GM23338 (cell line): ENCODE results near the gene BICRAL. TPM values are rescaled to one million over a fixed set of nuclear protein-coding genes. Genes with fewer than 3 reads are reported as not detected.

ENCODE experiments used
- ATAC-seq: fragments of 200-7000 bp; cut with Tn5 transposase; 3 replicates; pipeline ENCODE4 v1.9.1; 2020
- DNase-seq: peaks from one replicate; pipeline ENCODE4 v3.0.0-alpha.2; 2015; ENCODE audit warnings: low spot score
- H2AFZ ChIP-seq: fragments of 200-600 bp; sonication (generic); 2 replicates; pipeline ENCODE4 v1.8.0; 2016; ENCODE audit warnings: antibody characterized with exemption, mild to moderate bottlenecking, moderate library complexity
- H3F3A ChIP-seq: fragments of 200-600 bp; sonication (generic); replicated peaks from 2 replicates; pipeline ENCODE4 v1.8.0; 2017; ENCODE audit warnings: antibody characterized with exemption, mixed run types, low read depth
- H3K27ac ChIP-seq: fragments of 200-600 bp; sonication (generic); 2 replicates; pipeline ENCODE4 v1.6.1; 2016; ENCODE audit warnings: low read depth
- H3K27me3 ChIP-seq: fragments of 200-600 bp; sonication (generic); 2 replicates; pipeline ENCODE4 v1.8.0; 2016; ENCODE audit warnings: mild to moderate bottlenecking, mixed run types, moderate library complexity; ENCODE audit not compliant: insufficient read depth
- H3K36me3 ChIP-seq: fragments of 200-600 bp; sonication (generic); 2 replicates; pipeline ENCODE4 v1.8.0; 2016; ENCODE audit warnings: mild to moderate bottlenecking; ENCODE audit not compliant: insufficient read depth
- H3K4me1 ChIP-seq: fragments of 200-600 bp; sonication (generic); 2 replicates; pipeline ENCODE4 v1.8.0; 2016; ENCODE audit warnings: mild to moderate bottlenecking, moderate library complexity; ENCODE audit not compliant: insufficient read depth
- H3K4me2 ChIP-seq: fragments of 200-600 bp; sonication (generic); 2 replicates; pipeline ENCODE4 v1.7.1; 2017; ENCODE audit warnings: mixed run types
- H3K4me3 ChIP-seq: fragments of 200-600 bp; sonication (generic); 2 replicates; pipeline ENCODE4 v1.6.1; 2016; ENCODE audit warnings: mixed run types
- H3K79me2 ChIP-seq: fragments of 200-600 bp; sonication (generic); replicated peaks from 2 replicates; pipeline ENCODE4 v1.8.0; 2017; ENCODE audit warnings: mild to moderate bottlenecking; ENCODE audit not compliant: insufficient read depth
- H3K9me2 ChIP-seq: fragments of 200-600 bp; sonication (generic); 2 replicates; pipeline ENCODE4 v1.8.0; 2017; ENCODE audit not compliant: insufficient read depth
- H4K20me1 ChIP-seq: fragments of 200-600 bp; sonication (generic); replicated peaks from 2 replicates; pipeline ENCODE4 v1.8.0; 2017; ENCODE audit warnings: mild to moderate bottlenecking; ENCODE audit not compliant: insufficient read depth
- H3K27ac Mint-ChIP-seq: 2 replicates; pipeline ENCODE4 v1.8.0; 2020; ENCODE audit warnings: inconsistent platforms, mild to moderate bottlenecking, moderate library complexity, mixed read lengths
- H3K27me3 Mint-ChIP-seq: 3 replicates; pipeline ENCODE4 v1.8.0; 2022; ENCODE audit warnings: low read depth, mild to moderate bottlenecking, moderate library complexity, mixed read lengths, inconsistent platforms; ENCODE audit not compliant: insufficient read depth, poor library complexity
- H3K36me3 Mint-ChIP-seq: 3 replicates; pipeline ENCODE4 v1.8.0; 2021; ENCODE audit warnings: low read depth, mild to moderate bottlenecking, inconsistent platforms, moderate library complexity, mixed read lengths
- H3K4me1 Mint-ChIP-seq: 3 replicates; pipeline ENCODE4 v1.8.0; 2020; ENCODE audit warnings: mild to moderate bottlenecking, inconsistent platforms, mixed read lengths
- H3K4me3 Mint-ChIP-seq: 3 replicates; pipeline ENCODE4 v1.8.0; 2021; ENCODE audit warnings: moderate library complexity, mild to moderate bottlenecking, inconsistent platforms, mixed read lengths
- H3K9me3 Mint-ChIP-seq: 3 replicates; pipeline ENCODE4 v1.8.0; 2020; ENCODE audit warnings: moderate library complexity, mild to moderate bottlenecking, inconsistent platforms, mixed read lengths
- CREB1 ChIP-seq: fragments of 250-450 bp; sonication (Bioruptor Pico); IDR thresholded peaks from 2 replicates; pipeline ENCODE4 v1.5.0; 2020; ENCODE audit warnings: low read depth, mild to moderate bottlenecking, moderate library complexity
- EZH2 ChIP-seq: fragments of 200-600 bp; sonication (generic); IDR thresholded peaks from one replicate; pipeline ENCODE4 v1.8.0; 2017; ENCODE audit warnings: antibody characterized with exemption, mild to moderate bottlenecking, low read depth; ENCODE audit not compliant: unreplicated experiment
- NANOG ChIP-seq: IDR thresholded peaks from 2 replicates; pipeline ENCODE4 v1.6.1; 2016; ENCODE audit warnings: antibody characterized with exemption, borderline replicate concordance
- STAT1 ChIP-seq: IDR thresholded peaks from one replicate; pipeline ENCODE4 v1.6.1; 2016; ENCODE audit warnings: antibody characterized with exemption; ENCODE audit not compliant: unreplicated experiment
- ZNF114 ChIP-seq: fragments of 250-450 bp; sonication (Bioruptor Pico); IDR thresholded peaks from 2 replicates; pipeline ENCODE4 v1.5.0; 2020; ENCODE audit warnings: mild to moderate bottlenecking, moderate library complexity
- long read RNA-seq: library from polyadenylated mRNA; unstranded; transcript quantifications from one replicate; pipeline ENCODE4 v2.0.0, GENCODE V29; 2020; ENCODE audit not compliant: unreplicated experiment
- polyA plus RNA-seq: library from polyadenylated mRNA; unstranded; fragments of >200 nt; fragmentation: Nextera tagmentation; extraction: Ambion mirVana; gene quantifications from 2 replicates; pipeline ENCODE4 v1.2.1, GENCODE V29; 2016
- total RNA-seq: library from RNA; depleted of rRNA; stranded (reverse); fragments of >200 nt; shearing (Covaris generic); gene quantifications from 2 replicates; pipeline ENCODE4 v1.2.3, GENCODE V29; 2014; rRNA removed
- TF ChIP-seq, protein P1 (sequence below): IDR thresholded peaks from one replicate; pipeline ENCODE4 v1.6.1; 2018; ENCODE audit warnings: antibody characterized with exemption; ENCODE audit not compliant: unreplicated experiment
- TF ChIP-seq, protein P2 (sequence below): IDR thresholded peaks from 2 replicates; pipeline ENCODE4 v1.6.1; 2016; ENCODE audit warnings: antibody characterized with exemption
- TF ChIP-seq, protein P3 (sequence below): fragments of 250-450 bp; sonication (Bioruptor Pico); IDR thresholded peaks from 2 replicates; pipeline ENCODE4 v1.5.0; 2020; ENCODE audit warnings: mild to moderate bottlenecking, moderate library complexity

Gene BICRAL, protein sequence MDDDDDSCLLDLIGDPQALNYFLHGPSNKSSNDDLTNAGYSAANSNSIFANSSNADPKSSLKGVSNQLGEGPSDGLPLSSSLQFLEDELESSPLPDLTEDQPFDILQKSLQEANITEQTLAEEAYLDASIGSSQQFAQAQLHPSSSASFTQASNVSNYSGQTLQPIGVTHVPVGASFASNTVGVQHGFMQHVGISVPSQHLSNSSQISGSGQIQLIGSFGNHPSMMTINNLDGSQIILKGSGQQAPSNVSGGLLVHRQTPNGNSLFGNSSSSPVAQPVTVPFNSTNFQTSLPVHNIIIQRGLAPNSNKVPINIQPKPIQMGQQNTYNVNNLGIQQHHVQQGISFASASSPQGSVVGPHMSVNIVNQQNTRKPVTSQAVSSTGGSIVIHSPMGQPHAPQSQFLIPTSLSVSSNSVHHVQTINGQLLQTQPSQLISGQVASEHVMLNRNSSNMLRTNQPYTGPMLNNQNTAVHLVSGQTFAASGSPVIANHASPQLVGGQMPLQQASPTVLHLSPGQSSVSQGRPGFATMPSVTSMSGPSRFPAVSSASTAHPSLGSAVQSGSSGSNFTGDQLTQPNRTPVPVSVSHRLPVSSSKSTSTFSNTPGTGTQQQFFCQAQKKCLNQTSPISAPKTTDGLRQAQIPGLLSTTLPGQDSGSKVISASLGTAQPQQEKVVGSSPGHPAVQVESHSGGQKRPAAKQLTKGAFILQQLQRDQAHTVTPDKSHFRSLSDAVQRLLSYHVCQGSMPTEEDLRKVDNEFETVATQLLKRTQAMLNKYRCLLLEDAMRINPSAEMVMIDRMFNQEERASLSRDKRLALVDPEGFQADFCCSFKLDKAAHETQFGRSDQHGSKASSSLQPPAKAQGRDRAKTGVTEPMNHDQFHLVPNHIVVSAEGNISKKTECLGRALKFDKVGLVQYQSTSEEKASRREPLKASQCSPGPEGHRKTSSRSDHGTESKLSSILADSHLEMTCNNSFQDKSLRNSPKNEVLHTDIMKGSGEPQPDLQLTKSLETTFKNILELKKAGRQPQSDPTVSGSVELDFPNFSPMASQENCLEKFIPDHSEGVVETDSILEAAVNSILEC
- total RNA-seq (11.0 and 11.7 TPM in 2 replicates), polyA plus RNA-seq (3.4 and 3.6 TPM in 2 replicates)
- long read RNA-seq, partial matches to known transcripts: 0 of 2 reads
- long read RNA-seq, other reads (novel, unspliced or antisense): 2 of 2 reads

DNA sequence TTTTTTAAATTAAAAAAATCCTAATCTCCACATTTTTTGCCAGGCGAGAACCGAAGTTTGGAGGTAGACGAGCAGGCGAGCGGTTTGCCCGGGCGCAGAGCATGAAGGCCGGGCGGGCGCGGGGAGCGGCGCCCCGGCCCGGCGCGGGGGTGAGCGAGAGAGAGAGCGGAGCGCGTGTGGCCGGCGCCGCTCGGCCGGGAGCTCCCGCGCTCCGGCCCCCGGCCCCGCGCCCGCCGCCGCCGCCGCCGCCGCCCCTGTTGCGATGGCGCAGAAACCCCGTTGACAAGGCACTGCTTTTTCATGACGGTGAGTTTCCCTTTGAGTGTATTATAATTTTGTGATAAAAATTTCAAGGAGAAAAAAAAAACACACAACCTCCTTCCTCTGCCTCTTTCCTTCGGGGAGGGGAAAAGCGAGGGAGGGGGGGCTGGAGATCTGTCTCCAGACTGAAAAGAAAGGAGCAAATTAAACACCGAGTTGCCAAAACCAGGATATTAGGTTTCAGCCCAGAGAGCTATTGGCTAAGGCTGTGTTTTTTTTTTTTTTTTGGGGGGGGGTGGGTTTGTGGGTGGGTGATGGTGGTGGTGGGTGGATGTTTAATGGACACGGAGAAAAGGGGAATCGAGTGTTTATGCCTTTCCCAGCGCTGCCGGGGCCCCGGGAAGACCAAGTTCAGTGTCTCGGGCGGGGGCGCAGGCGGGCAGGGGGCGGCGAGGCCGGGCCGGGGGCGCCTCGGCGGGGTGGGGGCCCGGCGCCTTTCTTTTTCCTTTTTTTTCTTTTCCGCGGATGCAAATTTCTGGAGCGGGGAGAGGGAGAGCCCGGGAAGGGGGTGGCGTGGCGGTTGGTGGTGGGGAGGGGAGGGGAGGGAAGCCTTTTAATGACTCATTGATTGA lies at the start of gene BICRAL:
Gene BICRAL (plus strand): TSS at position 257 of the 893 bp plus-strand sequence. CDS start 39,971 bp downstream, outside the sequence.
- H3K9me3 Mint-ChIP-seq: no peaks in the 10 kb centered on the region; the same call in 2 of the 3 replicates
- peaks cover 39% of the 10 kb centered on the region for H3K79me2 ChIP-seq
- peaks cover 13% of the 10 kb centered on the region for H3K36me3 Mint-ChIP-seq
- no peak for TF ChIP-seq EZH2
- TF ChIP-seq STAT1: no peak
- TF ChIP-seq, protein P1, sequence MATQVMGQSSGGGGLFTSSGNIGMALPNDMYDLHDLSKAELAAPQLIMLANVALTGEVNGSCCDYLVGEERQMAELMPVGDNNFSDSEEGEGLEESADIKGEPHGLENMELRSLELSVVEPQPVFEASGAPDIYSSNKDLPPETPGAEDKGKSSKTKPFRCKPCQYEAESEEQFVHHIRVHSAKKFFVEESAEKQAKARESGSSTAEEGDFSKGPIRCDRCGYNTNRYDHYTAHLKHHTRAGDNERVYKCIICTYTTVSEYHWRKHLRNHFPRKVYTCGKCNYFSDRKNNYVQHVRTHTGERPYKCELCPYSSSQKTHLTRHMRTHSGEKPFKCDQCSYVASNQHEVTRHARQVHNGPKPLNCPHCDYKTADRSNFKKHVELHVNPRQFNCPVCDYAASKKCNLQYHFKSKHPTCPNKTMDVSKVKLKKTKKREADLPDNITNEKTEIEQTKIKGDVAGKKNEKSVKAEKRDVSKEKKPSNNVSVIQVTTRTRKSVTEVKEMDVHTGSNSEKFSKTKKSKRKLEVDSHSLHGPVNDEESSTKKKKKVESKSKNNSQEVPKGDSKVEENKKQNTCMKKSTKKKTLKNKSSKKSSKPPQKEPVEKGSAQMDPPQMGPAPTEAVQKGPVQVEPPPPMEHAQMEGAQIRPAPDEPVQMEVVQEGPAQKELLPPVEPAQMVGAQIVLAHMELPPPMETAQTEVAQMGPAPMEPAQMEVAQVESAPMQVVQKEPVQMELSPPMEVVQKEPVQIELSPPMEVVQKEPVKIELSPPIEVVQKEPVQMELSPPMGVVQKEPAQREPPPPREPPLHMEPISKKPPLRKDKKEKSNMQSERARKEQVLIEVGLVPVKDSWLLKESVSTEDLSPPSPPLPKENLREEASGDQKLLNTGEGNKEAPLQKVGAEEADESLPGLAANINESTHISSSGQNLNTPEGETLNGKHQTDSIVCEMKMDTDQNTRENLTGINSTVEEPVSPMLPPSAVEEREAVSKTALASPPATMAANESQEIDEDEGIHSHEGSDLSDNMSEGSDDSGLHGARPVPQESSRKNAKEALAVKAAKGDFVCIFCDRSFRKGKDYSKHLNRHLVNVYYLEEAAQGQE: no peak
- TF ChIP-seq NANOG: no peak
- TF ChIP-seq, protein P2, sequence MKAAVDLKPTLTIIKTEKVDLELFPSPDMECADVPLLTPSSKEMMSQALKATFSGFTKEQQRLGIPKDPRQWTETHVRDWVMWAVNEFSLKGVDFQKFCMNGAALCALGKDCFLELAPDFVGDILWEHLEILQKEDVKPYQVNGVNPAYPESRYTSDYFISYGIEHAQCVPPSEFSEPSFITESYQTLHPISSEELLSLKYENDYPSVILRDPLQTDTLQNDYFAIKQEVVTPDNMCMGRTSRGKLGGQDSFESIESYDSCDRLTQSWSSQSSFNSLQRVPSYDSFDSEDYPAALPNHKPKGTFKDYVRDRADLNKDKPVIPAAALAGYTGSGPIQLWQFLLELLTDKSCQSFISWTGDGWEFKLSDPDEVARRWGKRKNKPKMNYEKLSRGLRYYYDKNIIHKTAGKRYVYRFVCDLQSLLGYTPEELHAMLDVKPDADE: no peak
- TF ChIP-seq, protein P3, sequence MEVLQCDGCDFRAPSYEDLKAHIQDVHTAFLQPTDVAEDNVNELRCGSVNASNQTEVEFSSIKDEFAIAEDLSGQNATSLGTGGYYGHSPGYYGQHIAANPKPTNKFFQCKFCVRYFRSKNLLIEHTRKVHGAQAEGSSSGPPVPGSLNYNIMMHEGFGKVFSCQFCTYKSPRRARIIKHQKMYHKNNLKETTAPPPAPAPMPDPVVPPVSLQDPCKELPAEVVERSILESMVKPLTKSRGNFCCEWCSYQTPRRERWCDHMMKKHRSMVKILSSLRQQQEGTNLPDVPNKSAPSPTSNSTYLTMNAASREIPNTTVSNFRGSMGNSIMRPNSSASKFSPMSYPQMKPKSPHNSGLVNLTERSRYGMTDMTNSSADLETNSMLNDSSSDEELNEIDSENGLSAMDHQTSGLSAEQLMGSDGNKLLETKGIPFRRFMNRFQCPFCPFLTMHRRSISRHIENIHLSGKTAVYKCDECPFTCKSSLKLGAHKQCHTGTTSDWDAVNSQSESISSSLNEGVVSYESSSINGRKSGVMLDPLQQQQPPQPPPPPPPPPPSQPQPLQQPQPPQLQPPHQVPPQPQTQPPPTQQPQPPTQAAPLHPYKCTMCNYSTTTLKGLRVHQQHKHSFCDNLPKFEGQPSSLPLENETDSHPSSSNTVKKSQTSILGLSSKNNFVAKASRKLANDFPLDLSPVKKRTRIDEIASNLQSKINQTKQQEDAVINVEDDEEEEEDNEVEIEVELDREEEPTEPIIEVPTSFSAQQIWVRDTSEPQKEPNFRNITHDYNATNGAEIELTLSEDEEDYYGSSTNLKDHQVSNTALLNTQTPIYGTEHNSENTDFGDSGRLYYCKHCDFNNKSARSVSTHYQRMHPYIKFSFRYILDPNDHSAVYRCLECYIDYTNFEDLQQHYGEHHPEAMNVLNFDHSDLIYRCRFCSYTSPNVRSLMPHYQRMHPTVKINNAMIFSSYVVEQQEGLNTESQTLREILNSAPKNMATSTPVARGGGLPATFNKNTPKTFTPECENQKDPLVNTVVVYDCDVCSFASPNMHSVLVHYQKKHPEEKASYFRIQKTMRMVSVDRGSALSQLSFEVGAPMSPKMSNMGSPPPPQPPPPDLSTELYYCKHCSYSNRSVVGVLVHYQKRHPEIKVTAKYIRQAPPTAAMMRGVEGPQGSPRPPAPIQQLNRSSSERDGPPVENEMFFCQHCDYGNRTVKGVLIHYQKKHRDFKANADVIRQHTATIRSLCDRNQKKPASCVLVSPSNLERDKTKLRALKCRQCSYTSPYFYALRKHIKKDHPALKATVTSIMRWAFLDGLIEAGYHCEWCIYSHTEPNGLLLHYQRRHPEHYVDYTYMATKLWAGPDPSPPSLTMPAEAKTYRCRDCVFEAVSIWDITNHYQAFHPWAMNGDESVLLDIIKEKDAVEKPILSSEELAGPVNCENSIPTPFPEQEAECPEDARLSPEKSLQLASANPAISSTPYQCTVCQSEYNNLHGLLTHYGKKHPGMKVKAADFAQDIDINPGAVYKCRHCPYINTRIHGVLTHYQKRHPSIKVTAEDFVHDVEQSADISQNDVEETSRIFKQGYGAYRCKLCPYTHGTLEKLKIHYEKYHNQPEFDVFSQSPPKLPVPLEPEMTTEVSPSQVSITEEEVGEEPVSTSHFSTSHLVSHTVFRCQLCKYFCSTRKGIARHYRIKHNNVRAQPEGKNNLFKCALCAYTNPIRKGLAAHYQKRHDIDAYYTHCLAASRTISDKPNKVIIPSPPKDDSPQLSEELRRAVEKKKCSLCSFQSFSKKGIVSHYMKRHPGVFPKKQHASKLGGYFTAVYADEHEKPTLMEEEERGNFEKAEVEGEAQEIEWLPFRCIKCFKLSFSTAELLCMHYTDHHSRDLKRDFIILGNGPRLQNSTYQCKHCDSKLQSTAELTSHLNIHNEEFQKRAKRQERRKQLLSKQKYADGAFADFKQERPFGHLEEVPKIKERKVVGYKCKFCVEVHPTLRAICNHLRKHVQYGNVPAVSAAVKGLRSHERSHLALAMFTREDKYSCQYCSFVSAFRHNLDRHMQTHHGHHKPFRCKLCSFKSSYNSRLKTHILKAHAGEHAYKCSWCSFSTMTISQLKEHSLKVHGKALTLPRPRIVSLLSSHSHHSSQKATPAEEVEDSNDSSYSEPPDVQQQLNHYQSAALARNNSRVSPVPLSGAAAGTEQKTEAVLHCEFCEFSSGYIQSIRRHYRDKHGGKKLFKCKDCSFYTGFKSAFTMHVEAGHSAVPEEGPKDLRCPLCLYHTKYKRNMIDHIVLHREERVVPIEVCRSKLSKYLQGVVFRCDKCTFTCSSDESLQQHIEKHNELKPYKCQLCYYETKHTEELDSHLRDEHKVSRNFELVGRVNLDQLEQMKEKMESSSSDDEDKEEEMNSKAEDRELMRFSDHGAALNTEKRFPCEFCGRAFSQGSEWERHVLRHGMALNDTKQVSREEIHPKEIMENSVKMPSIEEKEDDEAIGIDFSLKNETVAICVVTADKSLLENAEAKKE (CRISPR knock-in tag): no peak
- TF ChIP-seq ZNF114 (CRISPR knock-in tag): no peak
- TF ChIP-seq CREB1: no peak

More for the DNA sequence above, at the start of gene BICRAL:
- Histone ChIP-seq H3K9me2 (no peaks in the 10 kb centered on the region), H3K27ac (peak within 1 kb of the TSS; percentile 100), H3F3A (0 out of 2 replicates have a peak, but pooled peaks cover 4% of the 10 kb centered on the region), H3K4me1 (peaks cover 25% of the 10 kb centered on the region), H4K20me1 (no peaks in the 10 kb centered on the region), H2AFZ (no peak within 1 kb of the TSS), H3K4me3 (peak within 1 kb of the TSS; percentile 68), H3K27me3 (no peaks in the 10 kb centered on the region), H3K36me3 (no peaks in the 10 kb centered on the region), H3K4me2 (peak within 1 kb of the TSS; percentile 70)
- peak within 1 kb of the TSS; percentile 81 for H3K4me3 Mint-ChIP-seq
- peaks cover 26% of the 10 kb centered on the region for H3K27me3 Mint-ChIP-seq
- peak within 1 kb of the TSS; percentile 98 for H3K27ac Mint-ChIP-seq
- DNase-seq (peak; percentile 71), ATAC-seq (peak; percentile 19)
- H3K4me1 Mint-ChIP-seq: peaks cover 22% of the 10 kb centered on the region
